ENCODE measurements around the gene FN3K.

DNA sequence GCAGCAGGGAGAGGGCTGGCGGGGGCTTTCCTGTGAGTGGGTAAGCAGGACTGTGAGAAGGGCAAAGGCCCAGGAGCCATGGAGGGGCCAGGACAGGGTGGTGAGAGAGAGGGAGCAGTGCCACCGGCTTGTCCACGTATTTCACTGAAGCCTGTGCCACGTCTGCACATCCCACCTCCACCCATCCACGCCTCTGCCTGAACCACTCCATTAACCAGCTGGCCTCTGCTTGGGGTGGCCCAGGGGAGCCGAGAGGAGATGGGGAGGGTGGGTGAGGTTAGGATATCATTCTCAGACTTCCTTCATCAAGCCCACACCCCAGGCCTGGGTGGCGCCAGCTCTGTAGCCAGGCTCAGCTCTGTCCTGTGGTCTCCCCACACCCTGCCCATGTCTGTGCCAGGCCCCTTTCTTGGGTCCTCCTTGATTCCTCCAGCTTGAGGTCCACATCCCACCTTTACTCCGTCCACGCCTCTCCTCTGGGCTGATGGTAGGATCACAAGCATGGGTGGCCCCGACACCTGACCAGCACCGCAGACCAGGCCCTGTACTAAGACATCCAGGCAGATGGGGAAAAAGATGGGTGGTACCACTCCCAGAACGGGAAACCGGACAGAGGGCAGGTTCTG is 3.2 kb upstream of the FN3K start:
- TF ChIP-seq, protein P1, sequence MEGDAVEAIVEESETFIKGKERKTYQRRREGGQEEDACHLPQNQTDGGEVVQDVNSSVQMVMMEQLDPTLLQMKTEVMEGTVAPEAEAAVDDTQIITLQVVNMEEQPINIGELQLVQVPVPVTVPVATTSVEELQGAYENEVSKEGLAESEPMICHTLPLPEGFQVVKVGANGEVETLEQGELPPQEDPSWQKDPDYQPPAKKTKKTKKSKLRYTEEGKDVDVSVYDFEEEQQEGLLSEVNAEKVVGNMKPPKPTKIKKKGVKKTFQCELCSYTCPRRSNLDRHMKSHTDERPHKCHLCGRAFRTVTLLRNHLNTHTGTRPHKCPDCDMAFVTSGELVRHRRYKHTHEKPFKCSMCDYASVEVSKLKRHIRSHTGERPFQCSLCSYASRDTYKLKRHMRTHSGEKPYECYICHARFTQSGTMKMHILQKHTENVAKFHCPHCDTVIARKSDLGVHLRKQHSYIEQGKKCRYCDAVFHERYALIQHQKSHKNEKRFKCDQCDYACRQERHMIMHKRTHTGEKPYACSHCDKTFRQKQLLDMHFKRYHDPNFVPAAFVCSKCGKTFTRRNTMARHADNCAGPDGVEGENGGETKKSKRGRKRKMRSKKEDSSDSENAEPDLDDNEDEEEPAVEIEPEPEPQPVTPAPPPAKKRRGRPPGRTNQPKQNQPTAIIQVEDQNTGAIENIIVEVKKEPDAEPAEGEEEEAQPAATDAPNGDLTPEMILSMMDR (CRISPR knock-in tag; IDR thresholded peaks at IDR 0.05) = no peak
- TF ChIP-seq JUN (CRISPR knock-in tag; IDR thresholded peaks at IDR 0.05) (no peak), PBX3 (CRISPR knock-in tag; IDR thresholded peaks at IDR 0.05; ENCODE audit: borderline replicate concordance) (no peak), TAF1 (CRISPR knock-in tag; IDR thresholded peaks at IDR 0.05) (no peak), ATF1 (CRISPR knock-in tag; IDR thresholded peaks at IDR 0.05) (no peak), ELF4 (CRISPR knock-in tag; IDR thresholded peaks at IDR 0.05; ENCODE audit: borderline replicate concordance) (no peak), ATF7-NPFF (CRISPR knock-in tag; IDR thresholded peaks at IDR 0.05; ENCODE audit: low read depth) (no peak)
